ENCODE data around the gene CDIPT.

CDIPT gene

GRCh38 chr16:29824589-29825144, 38.4 kb downstream of the CDIPT start:
- DNase-seq = peak in 1 of 2 experiments; percentile 32

- no peak for DNase-seq
Observed at GRCh38 chr16:29821643-29822115, 41.3 kb downstream of the CDIPT start.

- peak in 1 of 2 experiments; percentile 55 for DNase-seq
Observed at GRCh38 chr16:29820730-29821642, 42.0 kb downstream of the CDIPT start.

- DNase-seq = peak; percentile 38 to 67
Observed at GRCh38 chr16:29820271-29820701, 42.7 kb downstream of the CDIPT start, which contains the start of gene MVP. TSS of gene MVP (plus strand) at chr16:29820462. CDS start at chr16:29830550, 10,088 bp downstream.

- DNase-seq = no peak
Observed at GRCh38 chr16:29819506-29819905, 43.5 kb downstream of the CDIPT start.

GRCh38 chr16:29818082-29818481, 44.9 kb downstream of the CDIPT start:
- no peak for DNase-seq

GRCh38 chr16:29816694-29817441, 46.2 kb downstream of the CDIPT start:
- peak in 1 of 2 experiments; percentile 58 for DNase-seq

GRCh38 chr16:29815793-29816693, 47.0 kb downstream of the CDIPT start, which contains the start of gene PAGR1:
TSS of gene PAGR1 (plus strand) at chr16:29816152. CDS start at chr16:29816526, 374 bp downstream.
- DNase-seq = peak; percentile 96 to 99

- DNase-seq = peak in 1 of 2 experiments; percentile 50
Observed at GRCh38 chr16:29815032-29815721, 47.8 kb downstream of the CDIPT start.

GRCh38 chr16:29814592-29814991, 48.4 kb downstream of the CDIPT start:
- DNase-seq = no peak

GRCh38 chr16:29813644-29814562, 49.1 kb downstream of the CDIPT start:
- no peak for DNase-seq

- DNase-seq = no peak
Observed at GRCh38 chr16:29812754-29813643, 50.0 kb downstream of the CDIPT start.

- peak; percentile 38 to 66 for DNase-seq
Observed at GRCh38 chr16:29811896-29812665, 50.9 kb downstream of the CDIPT start, which contains the start of gene PRRT2. TSS of gene PRRT2 (plus strand) at chr16:29812193. CDS start at chr16:29813055, 862 bp downstream.

- DNase-seq = peak; percentile 74 to 92
Observed at GRCh38 chr16:29811170-29811895, 51.7 kb downstream of the CDIPT start.

- DNase-seq = no peak
Observed at GRCh38 chr16:29810699-29811169, 52.3 kb downstream of the CDIPT start.

- DNase-seq = no peak
Observed at GRCh38 chr16:29809850-29810698, 53.0 kb downstream of the CDIPT start.

Measured in NCI-H446 (cell line).